Measurements from ENCODE around the gene RNF213. TPM values are rescaled to one million over a fixed set of nuclear protein-coding genes. Genes with fewer than 3 reads are reported as not detected.

The RNF213 gene
- total RNA-seq, 2 donors from 2014 or later = 98.8 to 136 TPM

DNA sequence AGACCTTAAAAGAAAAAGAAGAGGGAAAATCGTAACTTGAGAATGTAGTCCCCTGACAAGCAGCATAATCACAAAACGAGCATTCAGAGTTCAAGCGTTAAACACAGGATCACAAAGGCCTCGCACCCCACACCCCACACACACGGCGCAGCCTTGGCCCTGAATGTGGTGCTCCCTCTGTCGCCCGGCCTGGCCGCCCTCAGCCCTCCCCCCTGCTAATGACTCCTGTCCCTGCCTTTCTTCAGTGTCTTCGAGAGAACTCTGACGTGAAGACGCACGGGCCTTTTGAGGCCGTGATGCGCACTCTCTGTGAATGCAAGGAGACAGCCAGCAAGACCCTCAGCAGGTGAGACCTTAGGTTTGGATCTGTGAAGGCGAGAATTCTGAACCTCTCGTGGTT, 106.9 kb downstream of the RNF213 start:
- Mint-ChIP-seq H3K9me3 (no peaks in the 10 kb centered on the region), H3K27me3 (ENCODE audit: insufficient read depth) (no peaks in the 10 kb centered on the region), H3K4me3 (no peak overlapping the region), H3K36me3 (ENCODE audit: low read depth) (peaks cover 80% of the 10 kb centered on the region), H3K4me1 (no peaks in the 10 kb centered on the region), H3K27ac (peak overlapping the region; percentile 40)
- peaks cover 94% of the 10 kb centered on the region for H3K36me3 ChIP-seq (ENCODE audit: control insufficient read depth, insufficient read depth, low read length)
- H3K9me3 ChIP-seq (ENCODE audit: control insufficient read depth, low read length) = no peaks in the 10 kb centered on the region
- H3K4me3 ChIP-seq (ENCODE audit: low read length) = no peak overlapping the region
- no peaks in the 10 kb centered on the region for H3K4me1 ChIP-seq (ENCODE audit: control insufficient read depth, insufficient read depth, low read length)
- no peak overlapping the region for H3K9ac ChIP-seq (ENCODE audit: extremely low read depth, low read length, poor library complexity, severe bottlenecking)
- WGBS, 2 experiments (ENCODE audit: insufficient coverage in 1 of 2, insufficient read length in 1 of 2) = 92 to 94% methylated on average over 5 to 17 of the region's 17 CpGs
- no peaks in the 10 kb centered on the region for H3K27me3 ChIP-seq (ENCODE audit: control insufficient read depth, insufficient read depth, low read length, poor library complexity, severe bottlenecking)
- H3K27ac ChIP-seq (ENCODE audit: low read depth, low read length) = peak overlapping the region; percentile 18
- no peak for DNase-seq
- TF ChIP-seq, protein P1, sequence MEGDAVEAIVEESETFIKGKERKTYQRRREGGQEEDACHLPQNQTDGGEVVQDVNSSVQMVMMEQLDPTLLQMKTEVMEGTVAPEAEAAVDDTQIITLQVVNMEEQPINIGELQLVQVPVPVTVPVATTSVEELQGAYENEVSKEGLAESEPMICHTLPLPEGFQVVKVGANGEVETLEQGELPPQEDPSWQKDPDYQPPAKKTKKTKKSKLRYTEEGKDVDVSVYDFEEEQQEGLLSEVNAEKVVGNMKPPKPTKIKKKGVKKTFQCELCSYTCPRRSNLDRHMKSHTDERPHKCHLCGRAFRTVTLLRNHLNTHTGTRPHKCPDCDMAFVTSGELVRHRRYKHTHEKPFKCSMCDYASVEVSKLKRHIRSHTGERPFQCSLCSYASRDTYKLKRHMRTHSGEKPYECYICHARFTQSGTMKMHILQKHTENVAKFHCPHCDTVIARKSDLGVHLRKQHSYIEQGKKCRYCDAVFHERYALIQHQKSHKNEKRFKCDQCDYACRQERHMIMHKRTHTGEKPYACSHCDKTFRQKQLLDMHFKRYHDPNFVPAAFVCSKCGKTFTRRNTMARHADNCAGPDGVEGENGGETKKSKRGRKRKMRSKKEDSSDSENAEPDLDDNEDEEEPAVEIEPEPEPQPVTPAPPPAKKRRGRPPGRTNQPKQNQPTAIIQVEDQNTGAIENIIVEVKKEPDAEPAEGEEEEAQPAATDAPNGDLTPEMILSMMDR (conservative IDR thresholded peaks at IDR 0.05) = no peak

DNA sequence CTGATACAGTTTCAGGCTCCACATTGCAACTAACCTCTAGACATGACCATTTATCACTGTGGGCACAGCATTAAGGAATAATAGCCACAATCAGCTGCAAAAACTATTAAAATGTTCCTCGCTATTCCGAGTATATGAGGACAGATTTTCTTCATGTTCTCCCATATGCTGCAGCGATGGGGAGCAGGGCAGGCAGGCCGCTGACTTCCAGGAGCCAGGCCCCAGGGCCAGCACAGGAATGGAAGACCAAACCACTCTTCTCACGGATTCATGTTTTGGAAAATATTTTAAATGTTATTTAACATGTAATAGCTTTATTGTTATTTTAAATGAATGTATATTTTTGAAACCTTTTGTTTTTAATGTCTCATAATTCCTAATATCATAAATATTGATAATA, 110.5 kb downstream of the RNF213 start:
- Histone ChIP-seq H3K9ac (ENCODE audit: extremely low read depth, low read length, poor library complexity, severe bottlenecking) (no peak overlapping the region), H3K9me3 (ENCODE audit: control insufficient read depth, low read length) (no peaks in the 10 kb centered on the region), H3K4me1 (ENCODE audit: control insufficient read depth, insufficient read depth, low read length) (peaks cover 6% of the 10 kb centered on the region), H3K27ac (ENCODE audit: low read depth, low read length) (no peak overlapping the region), H3K36me3 (ENCODE audit: control insufficient read depth, insufficient read depth, low read length) (peaks cover 85% of the 10 kb centered on the region), H3K27me3 (ENCODE audit: control insufficient read depth, insufficient read depth, low read length, poor library complexity, severe bottlenecking) (no peaks in the 10 kb centered on the region), H3K4me3 (ENCODE audit: low read length) (no peak overlapping the region)
- Mint-ChIP-seq H3K27ac (no peak overlapping the region), H3K9me3 (no peaks in the 10 kb centered on the region), H3K36me3 (ENCODE audit: low read depth) (peaks cover 71% of the 10 kb centered on the region), H3K4me3 (no peak overlapping the region), H3K27me3 (ENCODE audit: insufficient read depth) (no peaks in the 10 kb centered on the region), H3K4me1 (peaks cover 18% of the 10 kb centered on the region)
- TF ChIP-seq, protein P1 (conservative IDR thresholded peaks at IDR 0.05) = no peak
- WGBS, 2 experiments (ENCODE audit: insufficient coverage in 1 of 2, insufficient read length in 1 of 2) = 95 to 100% methylated on average over 3 to 4 of the region's 5 CpGs
- DNase-seq = no peak

DNA sequence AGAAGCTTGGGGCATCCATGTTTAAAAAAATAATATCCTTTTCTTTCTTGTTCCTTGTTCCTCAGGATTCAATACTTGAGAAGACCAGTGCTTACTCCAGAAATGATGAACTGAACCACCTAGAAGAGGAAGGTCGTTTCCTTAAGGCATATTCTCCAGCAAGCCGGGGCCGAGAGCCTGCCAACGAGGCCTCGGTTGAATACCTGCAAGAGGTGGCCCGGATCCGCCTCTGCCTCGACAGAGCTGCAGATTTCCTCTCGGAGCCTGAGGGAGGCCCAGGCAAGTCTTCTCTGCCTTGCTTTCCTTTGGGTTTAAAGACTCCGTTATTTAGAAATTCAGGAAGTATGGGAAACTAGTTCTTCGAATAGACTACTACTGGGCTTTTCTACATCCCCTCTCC, 111.8 kb downstream of the RNF213 start:
- peaks cover 13% of the 10 kb centered on the region for H3K4me1 ChIP-seq (ENCODE audit: control insufficient read depth, insufficient read depth, low read length)
- peaks cover 80% of the 10 kb centered on the region for H3K36me3 ChIP-seq (ENCODE audit: control insufficient read depth, insufficient read depth, low read length)
- no peaks in the 10 kb centered on the region for H3K27me3 ChIP-seq (ENCODE audit: control insufficient read depth, insufficient read depth, low read length, poor library complexity, severe bottlenecking)
- H3K27ac ChIP-seq (ENCODE audit: low read depth, low read length) = no peak overlapping the region
- Mint-ChIP-seq H3K27me3 (ENCODE audit: insufficient read depth) (no peaks in the 10 kb centered on the region), H3K27ac (no peak overlapping the region), H3K9me3 (no peaks in the 10 kb centered on the region), H3K4me1 (peaks cover 29% of the 10 kb centered on the region), H3K4me3 (no peak overlapping the region), H3K36me3 (ENCODE audit: low read depth) (peaks cover 76% of the 10 kb centered on the region)
- H3K9me3 ChIP-seq (ENCODE audit: control insufficient read depth, low read length) = no peaks in the 10 kb centered on the region
- WGBS, 2 experiments (ENCODE audit: insufficient coverage in 1 of 2, insufficient read length in 1 of 2) = 95% methylated on average over 8 to 11 of the region's 11 CpGs
- DNase-seq = no peak
- no peak overlapping the region for H3K9ac ChIP-seq (ENCODE audit: extremely low read depth, low read length, poor library complexity, severe bottlenecking)
- no peak overlapping the region for H3K4me3 ChIP-seq (ENCODE audit: low read length)
- TF ChIP-seq, protein P1 (conservative IDR thresholded peaks at IDR 0.05) = no peak
